ENCODE measurements around the gene REP15. TPM values are rescaled to one million over a fixed set of nuclear protein-coding genes. Genes with fewer than 3 reads are reported as not detected.

REP15 gene
- total and polyA plus RNA-seq, 2 donors (not counting 1 experiment from before 2014, with no cell fraction given): 0.44 TPM; not detected in 1

GRCh38 chr12:27657296-27657695 lies 39.0 kb upstream of the REP15 start:
- Mint-ChIP-seq H3K9me3 (ENCODE audit: insufficient read depth) (no peaks in the 10 kb centered on the region), H3K27me3 (no peaks in the 10 kb centered on the region), H3K27ac (no peak overlapping the region), H3K4me3 (no peak overlapping the region), H3K4me1 (peaks cover 4% of the 10 kb centered on the region)
- Histone ChIP-seq H3K36me3 (replicated peaks in 1 of 2; ENCODE audit: control extremely low read depth in 1 of 2, control insufficient read depth in 1 of 2, extremely low read depth in 1 of 2, insufficient read depth in 2 of 2, low read length in 1 of 2) (no peaks in the 10 kb centered on the region), H3K27me3 (replicated peaks in 1 of 4; ENCODE audit: control extremely low read depth in 1 of 4, control insufficient read depth in 3 of 4, insufficient read depth in 4 of 4, low read length in 3 of 4) (no peaks in the 10 kb centered on the region), H3K9me3 (ENCODE audit: control extremely low read depth in 1 of 3, control insufficient read depth in 2 of 3, insufficient read depth in 1 of 3, low read length in 2 of 3) (no peaks in the 10 kb centered on the region), H2AFZ (ENCODE audit: insufficient read depth, low read depth, low read length, poor library complexity, severe bottlenecking) (no peak overlapping the region), H3K4me1 (ENCODE audit: control insufficient read depth in 2 of 2, insufficient read depth in 2 of 2, low read length in 2 of 2) (no peaks in the 10 kb centered on the region), H3K27ac (ENCODE audit: low read length in 2 of 2) (no peak overlapping the region), H3K4me3 (ENCODE audit: control extremely low read depth in 1 of 5, extremely low read depth in 1 of 5, insufficient read depth in 1 of 5, low read depth in 2 of 5, low read length in 4 of 5) (no peak overlapping the region), H3K4me2 (replicated peaks; ENCODE audit: low read depth, low read length, poor library complexity, severe bottlenecking) (no peak overlapping the region), H3K79me2 (ENCODE audit: control insufficient read depth, insufficient read depth, low read length) (no peaks in the 10 kb centered on the region), H4K20me1 (ENCODE audit: control insufficient read depth, insufficient read depth, low read length, poor library complexity, severe bottlenecking) (no peaks in the 10 kb centered on the region), H3K9ac (ENCODE audit: low read length) (no peak overlapping the region)
- POLR2A ChIA-PET: no interaction called here
- ATAC-seq (ENCODE audit: low read depth): no peak
- TF ChIP-seq CTCF (IDR thresholded peaks at IDR 0.05): no peak
- TF ChIP-seq EZH2 (IDR thresholded peaks at IDR 0.05; ENCODE audit: borderline replicate concordance, insufficient read depth, low read depth, low read length, poor library complexity, severe bottlenecking): no peak
- WGBS (ENCODE audit: insufficient coverage): 0% methylated on average over 1 of the region's 4 CpGs
- CTCF ChIA-PET: interaction anchor here (1.2 kb wide), 1 partner anchor 222 kb away, joined by 3 read pairs; no protein-coding TSS in a partner anchor
- no peak for DNase-seq
- intact Hi-C loops (cut with micrococcal nuclease): no loop called here

- Mint-ChIP-seq H3K9me3 (ENCODE audit: insufficient read depth) (no peaks in the 10 kb centered on the region), H3K27me3 (no peaks in the 10 kb centered on the region), H3K4me1 (no peaks in the 10 kb centered on the region), H3K4me3 (no peak overlapping the region), H3K27ac (no peak overlapping the region)
- H3K4me2 ChIP-seq (replicated peaks; ENCODE audit: low read depth, low read length, poor library complexity, severe bottlenecking): no peak overlapping the region
- WGBS (ENCODE audit: insufficient coverage): no CpG with 5 or more reads among the region's 3 CpGs
- ATAC-seq (ENCODE audit: low read depth): no peak
- TF ChIP-seq CTCF (IDR thresholded peaks at IDR 0.05) (no peak), EZH2 (IDR thresholded peaks at IDR 0.05; ENCODE audit: borderline replicate concordance, insufficient read depth, low read depth, low read length, poor library complexity, severe bottlenecking) (no peak)
- H2AFZ ChIP-seq (ENCODE audit: insufficient read depth, low read depth, low read length, poor library complexity, severe bottlenecking): no peak overlapping the region
- H3K27me3 ChIP-seq (replicated peaks in 1 of 4; ENCODE audit: control extremely low read depth in 1 of 4, control insufficient read depth in 3 of 4, insufficient read depth in 4 of 4, low read length in 3 of 4): no peaks in the 10 kb centered on the region
- intact Hi-C loops (cut with micrococcal nuclease): no loop called here
- H3K4me3 ChIP-seq (ENCODE audit: control extremely low read depth in 1 of 5, extremely low read depth in 1 of 5, insufficient read depth in 1 of 5, low read depth in 2 of 5, low read length in 4 of 5): no peak overlapping the region
- no peaks in the 10 kb centered on the region for H3K79me2 ChIP-seq (ENCODE audit: control insufficient read depth, insufficient read depth, low read length)
- ChIA-PET CTCF (no interaction called here), POLR2A (no interaction called here)
- H3K9ac ChIP-seq (ENCODE audit: low read length): no peak overlapping the region
- no peak overlapping the region for H3K27ac ChIP-seq (ENCODE audit: low read length in 2 of 2)
- DNase-seq: no peak
- no peaks in the 10 kb centered on the region for H3K9me3 ChIP-seq (ENCODE audit: control extremely low read depth in 1 of 3, control insufficient read depth in 2 of 3, insufficient read depth in 1 of 3, low read length in 2 of 3)
- no peaks in the 10 kb centered on the region for H3K36me3 ChIP-seq (replicated peaks in 1 of 2; ENCODE audit: control extremely low read depth in 1 of 2, control insufficient read depth in 1 of 2, extremely low read depth in 1 of 2, insufficient read depth in 2 of 2, low read length in 1 of 2)
- H3K4me1 ChIP-seq (ENCODE audit: control insufficient read depth in 2 of 2, insufficient read depth in 2 of 2, low read length in 2 of 2): no peaks in the 10 kb centered on the region
- no peaks in the 10 kb centered on the region for H4K20me1 ChIP-seq (ENCODE audit: control insufficient read depth, insufficient read depth, low read length, poor library complexity, severe bottlenecking)
These were observed 30.5 kb upstream of the REP15 start for GRCh38 chr12:27665704-27666103.

All from B cell (primary cell).